ENCODE results near the gene KLHDC8A. TPM values are rescaled to one million over a fixed set of nuclear protein-coding genes. Genes with fewer than 3 reads are reported as not detected.

Gene KLHDC8A
- total and polyA plus RNA-seq, 2 of the 13 experiments (the other 11 are each of a cell fraction or from before 2014, with no cell fraction given), result not detected

DNA sequence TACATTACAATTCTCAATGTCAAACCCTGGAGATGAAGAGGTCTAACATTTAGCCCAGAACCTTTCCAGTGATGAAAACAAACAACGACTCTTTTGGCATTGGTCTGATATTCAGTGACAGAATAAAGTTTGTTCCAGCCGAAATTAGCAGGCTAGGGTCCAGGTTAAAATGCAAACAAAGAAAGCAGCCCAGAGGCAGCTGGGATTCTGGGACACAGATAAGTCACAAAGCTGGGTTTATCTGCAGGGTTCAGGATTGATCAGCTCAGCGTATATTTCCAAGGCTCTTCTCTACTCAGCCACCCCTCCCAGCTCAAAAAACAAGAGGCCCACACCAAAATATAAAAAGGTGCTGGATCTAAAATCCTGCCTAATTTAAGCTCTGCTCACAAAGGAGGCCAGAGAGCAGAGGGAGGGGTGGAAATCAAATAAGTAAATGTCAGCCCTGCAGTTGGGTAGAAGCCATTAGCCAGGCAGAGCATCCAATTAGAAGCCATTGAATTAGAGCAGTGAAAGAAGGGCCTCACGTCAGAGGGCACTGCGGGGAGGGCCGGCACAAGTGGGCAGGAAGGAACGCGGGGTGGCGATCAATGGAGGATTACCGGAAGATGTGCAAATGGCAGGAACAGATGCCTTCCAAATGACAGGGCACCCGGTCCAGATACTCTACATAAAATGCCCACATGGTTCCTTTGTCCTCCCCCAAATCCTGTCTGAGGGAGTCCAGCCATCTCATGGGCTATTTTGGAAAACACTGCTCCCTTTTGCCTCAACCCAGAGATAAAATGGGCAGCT is 3.2 kb upstream of the KLHDC8A start:
- 22% methylated on average over 11 of the region's 11 CpGs for WGBS (ENCODE audit: low lambda C conversion rate)
- FAIRE-seq (no peak), ATAC-seq (no peak), DNase-seq (ENCODE audit: low spot score) (no peak)
- no TSS peak for BruUV-seq (replicated peaks)
- Histone ChIP-seq H3K27ac (ENCODE audit: extremely low read length, insufficient read depth, low read length) (no peak overlapping the region), H2AFZ (ENCODE audit: low read length) (no peak overlapping the region), H3K79me2 (ENCODE audit: insufficient read depth, low read length) (no peaks in the 10 kb centered on the region), H3K27me3 (ENCODE audit: control insufficient read depth in 1 of 2, insufficient read depth in 2 of 2, low read length in 2 of 2) (peaks cover 0 to 30% of the 10 kb centered on the region in 2 experiments; a peak in 2 of 5 replicates), H3K4me3 (replicated peaks in 1 of 3; ENCODE audit: insufficient read depth in 1 of 3, low read depth in 2 of 3, low read length in 3 of 3) (no peak overlapping the region), H3K36me3 (replicated peaks in 1 of 2; ENCODE audit: control insufficient read depth in 1 of 2, insufficient read depth in 2 of 2, low read length in 2 of 2) (no peaks in the 10 kb centered on the region), H4K20me1 (ENCODE audit: insufficient read depth, low read length) (no peaks in the 10 kb centered on the region), H3K9ac (ENCODE audit: insufficient read depth, low read depth, low read length) (no peak overlapping the region), H3K9me3 (ENCODE audit: low read length) (no peaks in the 10 kb centered on the region), H3K4me1 (ENCODE audit: insufficient read depth, low read length) (no peaks in the 10 kb centered on the region), H3K4me2 (ENCODE audit: low read depth, low read length) (no peak overlapping the region)
- ChIA-PET CTCF (ENCODE audit: low intra/inter-chr PET ratio, low total read pairs) (no interaction called here), POLR2A (no interaction called here)
- in situ Hi-C loops (cut with HindIII; ENCODE audit: extremely low pct_ligation_motif_present, low pct_unique_long_range_greater_than_20kb) (no loop called here), intact Hi-C loops (cut with micrococcal nuclease; ENCODE audit: unreplicated experiment) (no loop called here)
- no peak for TF ChIP-seq ZNF205 (CRISPR knock-in tag; IDR thresholded peaks at IDR 0.05)

DNA sequence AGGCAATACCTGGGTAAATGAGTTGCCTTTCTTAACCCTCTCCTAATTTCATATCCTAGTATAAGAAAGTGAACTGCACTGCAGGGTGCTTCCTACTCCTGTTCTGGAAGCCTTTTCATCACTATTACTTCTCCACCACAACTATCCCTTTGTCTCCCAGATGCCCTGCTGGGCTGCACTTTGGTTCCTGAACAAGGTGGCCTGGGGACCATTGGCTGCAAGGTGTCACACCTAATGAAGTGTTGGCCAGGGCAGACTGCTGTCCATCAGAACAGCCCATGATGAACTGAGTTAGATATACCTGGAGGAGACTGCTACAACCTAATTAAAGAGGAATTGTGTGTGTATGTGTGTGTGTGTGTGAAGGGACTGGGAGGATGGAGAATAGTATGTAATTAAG is 1.9 kb upstream of the KLHDC8A start:
- FAIRE-seq (no peak), ATAC-seq (no peak), DNase-seq (ENCODE audit: low spot score) (no peak)
- no peaks in the 10 kb centered on the region for H4K20me1 ChIP-seq (ENCODE audit: insufficient read depth, low read length)
- ChIA-PET CTCF (ENCODE audit: low intra/inter-chr PET ratio, low total read pairs) (no interaction called here), POLR2A (no interaction called here)
- H3K4me3 ChIP-seq (replicated peaks in 1 of 3; ENCODE audit: insufficient read depth in 1 of 3, low read depth in 2 of 3, low read length in 3 of 3), result no peak overlapping the region
- no peaks in the 10 kb centered on the region for H3K79me2 ChIP-seq (ENCODE audit: insufficient read depth, low read length)
- H3K9ac ChIP-seq (ENCODE audit: insufficient read depth, low read depth, low read length), result no peak overlapping the region
- peaks cover 0 to 30% of the 10 kb centered on the region in 2 experiments; a peak in 2 of 5 replicates for H3K27me3 ChIP-seq (ENCODE audit: control insufficient read depth in 1 of 2, insufficient read depth in 2 of 2, low read length in 2 of 2)
- H2AFZ ChIP-seq (ENCODE audit: low read length), result no peak overlapping the region
- no peaks in the 10 kb centered on the region for H3K36me3 ChIP-seq (replicated peaks in 1 of 2; ENCODE audit: control insufficient read depth in 1 of 2, insufficient read depth in 2 of 2, low read length in 2 of 2)
- intact Hi-C loops (cut with micrococcal nuclease; ENCODE audit: unreplicated experiment) (no loop called here), in situ Hi-C loops (cut with HindIII; ENCODE audit: extremely low pct_ligation_motif_present, low pct_unique_long_range_greater_than_20kb) (no loop called here)
- no peak overlapping the region for H3K4me2 ChIP-seq (ENCODE audit: low read depth, low read length)
- TF ChIP-seq DR1 (CRISPR knock-in tag; IDR thresholded peaks at IDR 0.05) (no peak), THAP11 (CRISPR knock-in tag; IDR thresholded peaks at IDR 0.05) (no peak), EP300 (IDR thresholded peaks at IDR 0.05; ENCODE audit: low read depth in 2 of 2, low read length in 2 of 2) (no peak), EP300 (CRISPR knock-in tag; IDR thresholded peaks at IDR 0.05; ENCODE audit: borderline replicate concordance) (no peak), ZNF550 (CRISPR knock-in tag; IDR thresholded peaks at IDR 0.05; ENCODE audit: borderline replicate concordance) (no peak), HNF4G (IDR thresholded peaks at IDR 0.05; ENCODE audit: borderline replicate concordance, low read depth, low read length) (no peak), HNF4G (CRISPR knock-in tag; IDR thresholded peaks at IDR 0.05; ENCODE audit: borderline replicate concordance, low read depth) (no peak)
- H3K4me1 ChIP-seq (ENCODE audit: insufficient read depth, low read length), result no peaks in the 10 kb centered on the region
- BruUV-seq (replicated peaks), result no TSS peak
- H3K9me3 ChIP-seq (ENCODE audit: low read length), result no peaks in the 10 kb centered on the region
- no peak overlapping the region for H3K27ac ChIP-seq (ENCODE audit: extremely low read length, insufficient read depth, low read length)

Measured in HepG2 (cell line).